Ishikawa (cell line): Measurements from ENCODE around the gene UBE2L3.

ENCODE experiments used
- CEBPB ChIP-seq: IDR thresholded peaks from 2 replicates; pipeline ENCODE4 v1.6.1; 2012
- CREB1 ChIP-seq: IDR thresholded peaks from 2 replicates; pipeline ENCODE4 v1.6.1; 2012; ENCODE audit warnings: low read depth
- EGR1 ChIP-seq: IDR thresholded peaks from 2 replicates; pipeline ENCODE4 v1.6.1; 2012
- EP300 ChIP-seq: IDR thresholded peaks from 2 replicates; pipeline ENCODE4 v1.6.1; 2012; ENCODE audit warnings: borderline replicate concordance
- FOXM1 ChIP-seq: IDR thresholded peaks from 2 replicates; pipeline ENCODE4 v1.6.1; 2012; ENCODE audit warnings: low read depth, borderline replicate concordance
- NFIC ChIP-seq: IDR thresholded peaks from 2 replicates; pipeline ENCODE4 v1.6.1; 2012
- RAD21 ChIP-seq: IDR thresholded peaks from 2 replicates; pipeline ENCODE4 v1.6.1; 2012; ENCODE audit warnings: low read depth
- TAF1 ChIP-seq: IDR thresholded peaks from 2 replicates; pipeline ENCODE4 v1.6.1; 2012; ENCODE audit warnings: low read depth, mild to moderate bottlenecking
- TCF12 ChIP-seq: IDR thresholded peaks from 2 replicates; pipeline ENCODE4 v1.6.1; 2012; ENCODE audit warnings: low read depth
- TEAD4 ChIP-seq: IDR thresholded peaks from 2 replicates; pipeline ENCODE4 v1.6.1; 2012
- USF1 ChIP-seq: IDR thresholded peaks from 2 replicates; pipeline ENCODE4 v1.6.1; 2012
- YY1 ChIP-seq: IDR thresholded peaks from 2 replicates; pipeline ENCODE4 v1.6.1; 2012; ENCODE audit warnings: low read depth
- ZBTB7A ChIP-seq: IDR thresholded peaks from 2 replicates; pipeline ENCODE4 v1.6.1; 2012; ENCODE audit warnings: low read depth
- TF ChIP-seq, protein P1 (sequence below): IDR thresholded peaks from 2 replicates; pipeline ENCODE4 v1.6.1; 2012
- TF ChIP-seq, protein P2 (sequence below): IDR thresholded peaks from 2 replicates; pipeline ENCODE4 v1.6.1; 2012; ENCODE audit warnings: low read depth, mild to moderate bottlenecking

The UBE2L3 gene

DNA sequence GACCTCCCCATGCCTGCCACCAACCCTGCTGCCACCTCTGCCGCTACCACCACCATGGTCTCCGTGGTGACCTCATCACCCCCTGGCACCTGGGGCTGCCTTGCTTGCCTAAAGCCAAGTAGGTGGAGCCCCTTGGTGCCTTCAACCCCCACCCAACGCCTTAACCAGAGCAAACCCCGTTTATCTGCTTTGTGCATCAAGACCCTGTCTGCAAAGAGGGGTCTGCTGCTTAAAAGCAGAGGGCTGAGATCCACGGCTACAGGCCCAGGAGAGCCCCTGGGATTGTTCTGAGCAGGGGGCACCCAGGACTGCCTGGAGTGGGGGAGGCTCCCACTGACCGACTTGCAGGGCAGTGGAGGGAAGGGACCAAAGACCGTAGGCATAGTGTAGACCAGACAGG is 93.4 kb downstream of the UBE2L3 start:
- TF ChIP-seq YY1 = no peak
- no peak for TF ChIP-seq EGR1
- TF ChIP-seq FOXM1 = no peak
- TF ChIP-seq NFIC = no peak
- no peak for TF ChIP-seq ZBTB7A
- TF ChIP-seq EP300 = no peak
- TF ChIP-seq CEBPB = no peak
- TF ChIP-seq TEAD4 = no peak
- no peak for TF ChIP-seq RAD21
- TF ChIP-seq, protein P1, sequence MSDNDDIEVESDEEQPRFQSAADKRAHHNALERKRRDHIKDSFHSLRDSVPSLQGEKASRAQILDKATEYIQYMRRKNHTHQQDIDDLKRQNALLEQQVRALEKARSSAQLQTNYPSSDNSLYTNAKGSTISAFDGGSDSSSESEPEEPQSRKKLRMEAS = no peak
- TF ChIP-seq TAF1 = no peak
- TF ChIP-seq CREB1 = no peak
- no peak for TF ChIP-seq USF1
- TF ChIP-seq, protein P2, sequence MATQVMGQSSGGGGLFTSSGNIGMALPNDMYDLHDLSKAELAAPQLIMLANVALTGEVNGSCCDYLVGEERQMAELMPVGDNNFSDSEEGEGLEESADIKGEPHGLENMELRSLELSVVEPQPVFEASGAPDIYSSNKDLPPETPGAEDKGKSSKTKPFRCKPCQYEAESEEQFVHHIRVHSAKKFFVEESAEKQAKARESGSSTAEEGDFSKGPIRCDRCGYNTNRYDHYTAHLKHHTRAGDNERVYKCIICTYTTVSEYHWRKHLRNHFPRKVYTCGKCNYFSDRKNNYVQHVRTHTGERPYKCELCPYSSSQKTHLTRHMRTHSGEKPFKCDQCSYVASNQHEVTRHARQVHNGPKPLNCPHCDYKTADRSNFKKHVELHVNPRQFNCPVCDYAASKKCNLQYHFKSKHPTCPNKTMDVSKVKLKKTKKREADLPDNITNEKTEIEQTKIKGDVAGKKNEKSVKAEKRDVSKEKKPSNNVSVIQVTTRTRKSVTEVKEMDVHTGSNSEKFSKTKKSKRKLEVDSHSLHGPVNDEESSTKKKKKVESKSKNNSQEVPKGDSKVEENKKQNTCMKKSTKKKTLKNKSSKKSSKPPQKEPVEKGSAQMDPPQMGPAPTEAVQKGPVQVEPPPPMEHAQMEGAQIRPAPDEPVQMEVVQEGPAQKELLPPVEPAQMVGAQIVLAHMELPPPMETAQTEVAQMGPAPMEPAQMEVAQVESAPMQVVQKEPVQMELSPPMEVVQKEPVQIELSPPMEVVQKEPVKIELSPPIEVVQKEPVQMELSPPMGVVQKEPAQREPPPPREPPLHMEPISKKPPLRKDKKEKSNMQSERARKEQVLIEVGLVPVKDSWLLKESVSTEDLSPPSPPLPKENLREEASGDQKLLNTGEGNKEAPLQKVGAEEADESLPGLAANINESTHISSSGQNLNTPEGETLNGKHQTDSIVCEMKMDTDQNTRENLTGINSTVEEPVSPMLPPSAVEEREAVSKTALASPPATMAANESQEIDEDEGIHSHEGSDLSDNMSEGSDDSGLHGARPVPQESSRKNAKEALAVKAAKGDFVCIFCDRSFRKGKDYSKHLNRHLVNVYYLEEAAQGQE = no peak
- TF ChIP-seq TCF12 = no peak

DNA sequence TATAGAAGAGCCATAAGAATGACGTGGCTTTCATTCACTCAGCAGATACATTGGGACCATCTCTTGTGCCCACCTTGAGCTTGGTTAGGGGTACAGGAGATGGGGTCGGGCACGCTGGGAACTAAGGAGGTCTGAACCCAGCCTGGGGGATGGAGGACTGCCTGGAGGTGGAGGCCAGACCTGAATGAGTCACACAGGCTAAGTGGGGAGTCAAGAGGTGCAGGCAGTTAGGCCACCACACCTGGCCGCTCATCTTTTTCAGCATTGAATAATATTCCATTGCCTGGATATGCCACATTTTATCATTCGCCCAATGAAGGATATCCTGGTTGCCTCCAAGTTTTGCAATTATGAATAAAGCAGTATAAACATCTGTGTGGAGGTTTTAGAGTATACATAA is 94.5 kb downstream of the UBE2L3 start:
- no peak for TF ChIP-seq RAD21
- TF ChIP-seq, protein P2 = no peak
- TF ChIP-seq FOXM1 = no peak
- no peak for TF ChIP-seq NFIC
- TF ChIP-seq, protein P1 = no peak
- TF ChIP-seq USF1 = no peak
- no peak for TF ChIP-seq CREB1
- no peak for TF ChIP-seq YY1
- TF ChIP-seq ZBTB7A = no peak
- TF ChIP-seq CEBPB = no peak
- no peak for TF ChIP-seq TAF1
- no peak for TF ChIP-seq TCF12
- no peak for TF ChIP-seq EP300
- no peak for TF ChIP-seq EGR1
- TF ChIP-seq TEAD4 = no peak

GRCh38 chr22:21663738-21664137 is 96.2 kb downstream of the UBE2L3 start:
- TF ChIP-seq EGR1 (no peak), USF1 (no peak), EP300 (no peak), YY1 (no peak), TEAD4 (no peak), FOXM1 (no peak), ZBTB7A (no peak), TCF12 (no peak), RAD21 (no peak), CEBPB (no peak), CREB1 (no peak), TAF1 (no peak), NFIC (no peak)
- TF ChIP-seq, protein P2 = no peak
- TF ChIP-seq, protein P1 = no peak
